Caco-2 (cell line): ENCODE results near the gene SLC46A2. TPM values are rescaled to one million over a fixed set of nuclear protein-coding genes. Genes with fewer than 3 reads are reported as not detected.
A peak's percentile ranks its signal among the peaks of the same experiment; 100 is the strongest.

ENCODE experiments used
- BruUV-seq: library from RNA; stranded (reverse); fragments of 400-500 nt; replicated peaks from 2 replicates; lab custom pipeline; 2021; lab: Mats Ljungman, UMichigan
- CTCF ChIA-PET: fragments of 300-600 bp; sonication (Branson Sonifier 250); formaldehyde crosslinking; loops from one replicate; lab custom pipeline; 2022; ENCODE audit warnings: antibody characterized with exemption; lab: Charles Lee
- POLR2A ChIA-PET: fragments of 300-600 bp; sonication (Branson Sonifier 250); formaldehyde crosslinking; loops from one replicate; lab custom pipeline; 2022; ENCODE audit warnings: antibody characterized with exemption; lab: Charles Lee
- DNase-seq, 2 experiments: peaks; one replicate each; pipeline versions ENCODE4 v3.0.0 to v3.0.0-alpha.2; 2020 to 2022
- H3K27me3 ChIP-seq: replicated peaks from 2 replicates; pipeline ENCODE4 v1.6.0; 2011; ENCODE audit warnings: low read length; ENCODE audit not compliant: control insufficient read depth, insufficient read depth
- H3K36me3 ChIP-seq: 2 replicates; pipeline ENCODE4 v1.5.1; 2011; ENCODE audit warnings: low read length; ENCODE audit not compliant: control insufficient read depth, insufficient read depth
- H3K4me1 ChIP-seq: fragments of 250-450 bp; sonication (Bioruptor Pico); 2 replicates; pipeline ENCODE4 v1.5.1; 2020; ENCODE audit warnings: mild to moderate bottlenecking
- H3K4me3 ChIP-seq: 2 replicates; pipeline ENCODE4 v1.5.1; 2011; ENCODE audit warnings: low read depth, mild to moderate bottlenecking, control low read depth, low read length
- H3K9me3 ChIP-seq: fragments of 250-450 bp; sonication (Bioruptor Pico); 2 replicates; pipeline ENCODE4 v1.5.1; 2020; ENCODE audit warnings: mild to moderate bottlenecking, moderate library complexity
- H3K27ac Mint-ChIP-seq: one replicate; pipeline ENCODE4 v1.8.0; 2022; ENCODE audit warnings: mixed read lengths; ENCODE audit not compliant: unreplicated experiment
- H3K27me3 Mint-ChIP-seq: one replicate; pipeline ENCODE4 v1.8.0; 2022; ENCODE audit warnings: mixed read lengths; ENCODE audit not compliant: insufficient read depth, unreplicated experiment
- H3K36me3 Mint-ChIP-seq: one replicate; pipeline ENCODE4 v1.8.0; 2022; ENCODE audit warnings: mild to moderate bottlenecking, mixed read lengths; ENCODE audit not compliant: insufficient read depth, unreplicated experiment
- H3K4me1 Mint-ChIP-seq: one replicate; pipeline ENCODE4 v1.8.0; 2022; ENCODE audit warnings: low read depth, mixed read lengths; ENCODE audit not compliant: unreplicated experiment
- H3K4me3 Mint-ChIP-seq: one replicate; pipeline ENCODE4 v1.8.0; 2022; ENCODE audit warnings: mild to moderate bottlenecking, moderate library complexity, mixed read lengths; ENCODE audit not compliant: unreplicated experiment
- H3K9me3 Mint-ChIP-seq: one replicate; pipeline ENCODE4 v1.8.0; 2022; ENCODE audit warnings: mixed read lengths; ENCODE audit not compliant: unreplicated experiment
- intact Hi-C: fragments of 100-400 bp; cut with micrococcal nuclease; formaldehyde crosslinking; loops from one replicate; pipeline ENCODE4 v1.10.0; 2022; ENCODE audit not compliant: unreplicated experiment
- total RNA-seq: library from RNA; stranded (reverse); gene quantifications from 2 replicates; pipeline ENCODE4 v1.2.3, GENCODE V29; 2022
- TF ChIP-seq, protein P1 (sequence below), 2 experiments: fragments of 200-600 bp in 1 of 2; IDR thresholded peaks; 1 replicate in 1 of 2; 2 replicates in 1 of 2; pipeline versions ENCODE4 v1.5.1 to v1.8.0; 2011 to 2022; ENCODE audit warnings: antibody characterized with exemption in 1 of 2, control low read depth in 1 of 2, inconsistent platforms in 1 of 2, low read depth in 1 of 2, low read length in 1 of 2, mild to moderate bottlenecking in 1 of 2, moderate library complexity in 1 of 2; ENCODE audit not compliant: insufficient read depth in 1 of 2, severe bottlenecking in 1 of 2, unreplicated experiment in 1 of 2

The SLC46A2 gene
- total RNA-seq, 1 experiment from 2014 or later, result not detected

DNA sequence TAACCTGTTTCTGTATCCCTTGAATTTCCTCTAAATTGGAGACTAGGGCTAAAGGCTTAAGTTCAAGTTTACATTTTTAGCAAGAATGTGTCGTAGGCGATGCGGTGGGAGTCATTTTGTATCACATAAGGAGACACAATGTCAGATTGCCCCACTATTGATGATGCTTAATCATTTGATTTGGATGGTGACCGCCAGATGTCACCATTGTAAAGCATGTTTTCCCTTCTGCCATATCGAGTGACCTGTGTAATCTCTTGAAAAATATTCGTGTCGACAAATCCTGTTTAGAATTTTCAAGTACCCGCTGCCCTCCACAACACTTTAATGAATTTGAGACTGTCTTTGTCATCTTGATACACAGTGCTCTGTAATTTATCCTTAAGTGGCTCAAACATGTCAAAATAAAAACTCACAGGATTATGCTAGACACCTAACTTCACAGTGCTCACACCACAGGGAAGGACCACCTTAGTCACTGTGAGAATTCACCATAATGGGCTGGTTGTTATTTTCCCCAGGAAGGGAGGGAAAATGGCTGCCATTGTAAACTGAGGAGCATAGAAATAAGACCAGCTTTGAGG, 34.5 kb upstream of the SLC46A2 start:
- no peaks in the 10 kb centered on the region for H3K36me3 ChIP-seq
- ChIA-PET POLR2A (no interaction called here), CTCF (no interaction called here)
- H3K9me3 Mint-ChIP-seq, result no peaks in the 10 kb centered on the region
- H3K27me3 Mint-ChIP-seq, result peaks cover 6% of the 10 kb centered on the region
- H3K4me3 Mint-ChIP-seq, result no peak overlapping the region
- TF ChIP-seq, protein P1, sequence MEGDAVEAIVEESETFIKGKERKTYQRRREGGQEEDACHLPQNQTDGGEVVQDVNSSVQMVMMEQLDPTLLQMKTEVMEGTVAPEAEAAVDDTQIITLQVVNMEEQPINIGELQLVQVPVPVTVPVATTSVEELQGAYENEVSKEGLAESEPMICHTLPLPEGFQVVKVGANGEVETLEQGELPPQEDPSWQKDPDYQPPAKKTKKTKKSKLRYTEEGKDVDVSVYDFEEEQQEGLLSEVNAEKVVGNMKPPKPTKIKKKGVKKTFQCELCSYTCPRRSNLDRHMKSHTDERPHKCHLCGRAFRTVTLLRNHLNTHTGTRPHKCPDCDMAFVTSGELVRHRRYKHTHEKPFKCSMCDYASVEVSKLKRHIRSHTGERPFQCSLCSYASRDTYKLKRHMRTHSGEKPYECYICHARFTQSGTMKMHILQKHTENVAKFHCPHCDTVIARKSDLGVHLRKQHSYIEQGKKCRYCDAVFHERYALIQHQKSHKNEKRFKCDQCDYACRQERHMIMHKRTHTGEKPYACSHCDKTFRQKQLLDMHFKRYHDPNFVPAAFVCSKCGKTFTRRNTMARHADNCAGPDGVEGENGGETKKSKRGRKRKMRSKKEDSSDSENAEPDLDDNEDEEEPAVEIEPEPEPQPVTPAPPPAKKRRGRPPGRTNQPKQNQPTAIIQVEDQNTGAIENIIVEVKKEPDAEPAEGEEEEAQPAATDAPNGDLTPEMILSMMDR (IDR thresholded peaks at IDR 0.05; ENCODE audit: insufficient read depth in 1 of 2, low read depth in 1 of 2, low read length in 1 of 2, severe bottlenecking in 1 of 2, unreplicated experiment in 1 of 2), result peak; percentile 45 to 69
- H3K4me1 Mint-ChIP-seq, result peaks cover 10% of the 10 kb centered on the region
- H3K36me3 Mint-ChIP-seq, result no peaks in the 10 kb centered on the region
- H3K4me3 ChIP-seq, result no peak overlapping the region
- no peaks in the 10 kb centered on the region for H3K4me1 ChIP-seq
- no peaks in the 10 kb centered on the region for H3K9me3 ChIP-seq
- intact Hi-C loops, result loop anchor here (1.0 to 5.0 kb wide), 2 partner anchors 46 to 187 kb away; no protein-coding TSS in a partner anchor
- BruUV-seq, result no TSS peak
- no peaks in the 10 kb centered on the region for H3K27me3 ChIP-seq
- H3K27ac Mint-ChIP-seq, result no peak overlapping the region
- peak; percentile 36 to 44 for DNase-seq

DNA sequence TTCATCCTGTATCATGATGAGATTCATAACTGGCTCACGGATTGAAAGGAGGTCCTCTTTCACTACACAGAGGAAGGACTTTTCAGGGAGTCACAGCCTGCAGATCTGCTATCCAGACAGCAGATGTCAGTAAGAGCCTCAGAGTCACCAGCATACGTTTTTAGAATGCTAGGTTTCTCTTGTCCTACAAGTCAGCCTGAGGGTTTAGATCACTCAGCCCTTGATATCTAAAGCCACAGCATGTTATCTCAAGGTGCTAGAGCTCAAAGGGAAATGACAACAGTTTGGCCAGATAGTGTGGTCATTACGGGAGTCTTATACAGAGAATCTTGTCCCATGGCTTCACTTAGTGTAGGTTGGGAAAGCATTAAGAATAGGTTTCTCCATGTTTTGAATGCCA, 30.9 kb upstream of the SLC46A2 start:
- Mint-ChIP-seq H3K36me3 (no peaks in the 10 kb centered on the region), H3K4me3 (no peak overlapping the region), H3K4me1 (peaks cover 31% of the 10 kb centered on the region), H3K9me3 (peaks cover 6% of the 10 kb centered on the region), H3K27me3 (peaks cover 3% of the 10 kb centered on the region), H3K27ac (no peak overlapping the region)
- Histone ChIP-seq H3K27me3 (no peaks in the 10 kb centered on the region), H3K36me3 (no peaks in the 10 kb centered on the region), H3K4me1 (peaks cover 20% of the 10 kb centered on the region), H3K4me3 (no peak overlapping the region), H3K9me3 (peaks cover 1% of the 10 kb centered on the region; the same call in 1 of the 2 replicates)
- ChIA-PET POLR2A (no interaction called here), CTCF (no interaction called here)
- TF ChIP-seq, protein P1 (IDR thresholded peaks at IDR 0.05; ENCODE audit: insufficient read depth in 1 of 2, low read depth in 1 of 2, low read length in 1 of 2, severe bottlenecking in 1 of 2, unreplicated experiment in 1 of 2), result peak; percentile 42 to 65
- peak; percentile 37 to 49 for DNase-seq
- BruUV-seq, result no TSS peak
- intact Hi-C loops, result no loop called here

- Histone ChIP-seq H3K27me3 (no peaks in the 10 kb centered on the region), H3K4me1 (peaks cover 24% of the 10 kb centered on the region), H3K36me3 (no peaks in the 10 kb centered on the region), H3K9me3 (peaks cover 4% of the 10 kb centered on the region; the same call in 1 of the 2 replicates), H3K4me3 (no peak overlapping the region)
- TF ChIP-seq, protein P1 (IDR thresholded peaks at IDR 0.05; ENCODE audit: insufficient read depth in 1 of 2, low read depth in 1 of 2, low read length in 1 of 2, severe bottlenecking in 1 of 2, unreplicated experiment in 1 of 2), result no peak
- Mint-ChIP-seq H3K27me3 (peaks cover 3% of the 10 kb centered on the region), H3K36me3 (no peaks in the 10 kb centered on the region), H3K4me1 (peaks cover 35% of the 10 kb centered on the region), H3K27ac (peak overlapping the region; percentile 30), H3K4me3 (no peak overlapping the region), H3K9me3 (peaks cover 17% of the 10 kb centered on the region)
- intact Hi-C loops, result no loop called here
- BruUV-seq, result no TSS peak
- POLR2A ChIA-PET, result no interaction called here
- DNase-seq, result no peak
- CTCF ChIA-PET, result no interaction called here
Observed at GRCh38 chr9:112917987-112918362, 27.3 kb upstream of the SLC46A2 start.
